ENCODE results near the gene LRRC15. TPM values are rescaled to one million over a fixed set of nuclear protein-coding genes. Genes with fewer than 3 reads are reported as not detected.

Gene LRRC15
- total RNA-seq, 4 donors from 2014 or later: 0.79 to 6.7 (median 1.4) TPM

- intact Hi-C loops (cut with DNase I): loop anchor here (5.0 kb wide), 1 partner anchor 53 kb away; no protein-coding TSS in a partner anchor
- peak overlapping the region; percentile 60 to 90 (median 83) for H3K27ac ChIP-seq
- WGBS, 2 donors: 71 to 74% methylated on average over 5 of the region's 5 CpGs
- no peaks in the 10 kb centered on the region for H3K9me3 ChIP-seq
- DNase-seq: no peak
- no peaks in the 10 kb centered on the region for H3K36me3 ChIP-seq
- peaks cover 14 to 34% of the 10 kb centered on the region in 2 donors for H3K4me1 ChIP-seq
- no peaks in the 10 kb centered on the region for H3K27me3 ChIP-seq
- no peak overlapping the region for H3K4me3 ChIP-seq (replicated peaks in 1 of 3)
- TF ChIP-seq CTCF (IDR thresholded peaks at IDR 0.05): no peak
These were observed 25.7 kb upstream of the LRRC15 start for GRCh38 chr3:194395212-194395611.

GRCh38 chr3:194392576-194392975 is 23.0 kb upstream of the LRRC15 start:
- H3K4me1 ChIP-seq: peaks cover 12 to 27% of the 10 kb centered on the region in 2 donors
- intact Hi-C loops (cut with DNase I): no loop called here
- no peaks in the 10 kb centered on the region for H3K9me3 ChIP-seq
- TF ChIP-seq POLR2A (IDR thresholded peaks at IDR 0.05): no peak
- TF ChIP-seq CTCF (IDR thresholded peaks at IDR 0.05): no peak
- H3K27me3 ChIP-seq: no peaks in the 10 kb centered on the region
- no peak for DNase-seq
- no peak overlapping the region for H3K27ac ChIP-seq
- no peaks in the 10 kb centered on the region for H3K36me3 ChIP-seq
- no peak overlapping the region for H3K4me3 ChIP-seq (replicated peaks in 1 of 3)
- 95% methylated on average over 7 of the region's 7 CpGs for WGBS, 2 donors

GRCh38 chr3:194390835-194391234 is 21.3 kb upstream of the LRRC15 start:
- Histone ChIP-seq H3K4me3 (replicated peaks in 1 of 3) (no peak overlapping the region), H3K4me1 (peaks cover 8 to 10% of the 10 kb centered on the region in 2 donors), H3K9me3 (no peaks in the 10 kb centered on the region), H3K36me3 (no peaks in the 10 kb centered on the region), H3K27ac (no peak overlapping the region), H3K27me3 (no peaks in the 10 kb centered on the region)
- TF ChIP-seq POLR2A (IDR thresholded peaks at IDR 0.05) (no peak), CTCF (IDR thresholded peaks at IDR 0.05) (no peak)
- DNase-seq: no peak
- intact Hi-C loops (cut with DNase I): no loop called here

GRCh38 chr3:194389269-194389668 is 19.7 kb upstream of the LRRC15 start:
- H3K4me1 ChIP-seq: no peaks in the 10 kb centered on the region
- TF ChIP-seq POLR2A (IDR thresholded peaks at IDR 0.05) (no peak), CTCF (IDR thresholded peaks at IDR 0.05) (no peak)
- H3K36me3 ChIP-seq: no peaks in the 10 kb centered on the region
- H3K27me3 ChIP-seq: no peaks in the 10 kb centered on the region
- H3K27ac ChIP-seq: no peak overlapping the region
- no peak for DNase-seq
- H3K4me3 ChIP-seq (replicated peaks in 1 of 3): no peak overlapping the region
- intact Hi-C loops (cut with DNase I): no loop called here
- H3K9me3 ChIP-seq: no peaks in the 10 kb centered on the region
- WGBS, 2 donors: 92% methylated on average over 8 of the region's 8 CpGs

- H3K36me3 ChIP-seq: no peaks in the 10 kb centered on the region
- intact Hi-C loops (cut with DNase I): no loop called here
- no peaks in the 10 kb centered on the region for H3K9me3 ChIP-seq
- H3K4me3 ChIP-seq (replicated peaks in 1 of 3): no peak overlapping the region
- DNase-seq: no peak
- TF ChIP-seq CTCF (IDR thresholded peaks at IDR 0.05): no peak
- TF ChIP-seq POLR2A (IDR thresholded peaks at IDR 0.05): no peak
- H3K27me3 ChIP-seq: no peaks in the 10 kb centered on the region
- H3K27ac ChIP-seq: no peak overlapping the region
- 97% methylated on average over 8 of the region's 8 CpGs for WGBS, 2 donors
- no peaks in the 10 kb centered on the region for H3K4me1 ChIP-seq
These were observed 18.4 kb upstream of the LRRC15 start for GRCh38 chr3:194387926-194388418.

All from thyroid gland (tissue), 4 donors.